Astrocyte (in vitro differentiated cells and primary cell): ENCODE measurements around the gene DDAH1.

Source experiments
- CTCF ChIP-seq: IDR thresholded peaks from 2 replicates; pipeline ENCODE4 v1.5.1; 2011; ENCODE audit warnings: low read depth, mild to moderate bottlenecking, inconsistent platforms, low read length, moderate library complexity; ENCODE audit not compliant: insufficient read depth
- EZH2 ChIP-seq: IDR thresholded peaks from 2 replicates; pipeline ENCODE4 v1.6.1; 2012; ENCODE audit warnings: mild to moderate bottlenecking, low read length, inconsistent platforms; ENCODE audit not compliant: insufficient read depth

- peak; percentile 7 for TF ChIP-seq CTCF
- TF ChIP-seq EZH2, result no peak
Observed at GRCh38 chr1:85282424-85282823, 182.5 kb downstream of the DDAH1 start.
